ENCODE results near the gene ZNF608. TPM values are rescaled to one million over a fixed set of nuclear protein-coding genes. Genes with fewer than 3 reads are reported as not detected.

Gene ZNF608
- total and polyA plus RNA-seq, 9 of the 15 experiments (the other 6 are each of a cell fraction or from before 2014, with no cell fraction given), result 0.38 to 1.5 (median 1.00) TPM

- DNase-seq (ENCODE audit: extremely low read depth in 1 of 4, low spot score in 3 of 4) (no peak), ATAC-seq (peak; percentile 55), FAIRE-seq (peak; percentile 64)
- no peaks in the 10 kb centered on the region; a peak in 3 of 5 replicates for H3K4me1 ChIP-seq (replicated peaks in 1 of 2; ENCODE audit: control insufficient read depth in 2 of 2, insufficient read depth in 2 of 2, low read length in 2 of 2)
- H3K9me3 ChIP-seq (replicated peaks; ENCODE audit: control insufficient read depth, insufficient read depth, low read depth, low read length), result no peaks in the 10 kb centered on the region
- in situ Hi-C loops (cut with MboI) (no loop called here), intact Hi-C loops (cut with micrococcal nuclease) (no loop called here)
- no peak overlapping the region for H3K9ac ChIP-seq (ENCODE audit: insufficient read depth in 1 of 2, low read depth in 2 of 2, low read length in 2 of 2)
- no peak overlapping the region for H3K4me3 ChIP-seq
- BruUV-seq (replicated peaks), result no TSS peak
- H3K36me3 ChIP-seq (ENCODE audit: control insufficient read depth, insufficient read depth, low read length), result no peaks in the 10 kb centered on the region
- H3K27me3 ChIP-seq (ENCODE audit: control insufficient read depth in 2 of 2, insufficient read depth in 2 of 2, low read length in 2 of 2), result no peaks in the 10 kb centered on the region
- H3K4me2 ChIP-seq (ENCODE audit: insufficient read depth, low read length), result no peak overlapping the region
- H3K9me1 ChIP-seq (ENCODE audit: control insufficient read depth, insufficient read depth, low read length), result no peaks in the 10 kb centered on the region
- CTCF ChIA-PET (ENCODE audit: low intra/inter-chr PET ratio), result no interaction called here
- 35% methylated on average over 10 of the region's 13 CpGs for WGBS (ENCODE audit: insufficient coverage, low coverage, missing lambda C conversion rate)
- no peaks in the 10 kb centered on the region for H4K20me1 ChIP-seq (replicated peaks; ENCODE audit: control insufficient read depth, insufficient read depth, low read length)
- no peak overlapping the region for H3K27ac ChIP-seq (ENCODE audit: extremely low read depth, low read depth, low read length)
- H3K79me2 ChIP-seq (ENCODE audit: control insufficient read depth, insufficient read depth, low read length), result no peaks in the 10 kb centered on the region
- TF ChIP-seq ZFX (CRISPR knock-in tag; IDR thresholded peaks at IDR 0.05) (no peak), ZNF263 (CRISPR knock-in tag; IDR thresholded peaks at IDR 0.05; ENCODE audit: borderline replicate concordance) (peak; percentile 18; the same call in 1 of the 2 replicates)
- H2AFZ ChIP-seq (ENCODE audit: low read depth, low read length), result no peak overlapping the region
- POLR2A ChIA-PET, result interaction anchor here (0.5 to 1.3 kb wide), 3 partner anchors 9 to 59 kb away, joined by 3 to 6 read pairs (median 4); no protein-coding TSS in a partner anchor
Measured at GRCh38 chr5:124706729-124707361, 39.6 kb downstream of the ZNF608 start.

GRCh38 chr5:124706051-124706450 lies 40.4 kb downstream of the ZNF608 start:
- Histone ChIP-seq H3K27ac (ENCODE audit: extremely low read depth, low read depth, low read length) (no peak overlapping the region), H3K9me1 (ENCODE audit: control insufficient read depth, insufficient read depth, low read length) (no peaks in the 10 kb centered on the region), H3K27me3 (ENCODE audit: control insufficient read depth in 2 of 2, insufficient read depth in 2 of 2, low read length in 2 of 2) (no peaks in the 10 kb centered on the region), H3K4me3 (no peak overlapping the region), H3K79me2 (ENCODE audit: control insufficient read depth, insufficient read depth, low read length) (no peaks in the 10 kb centered on the region), H3K9ac (ENCODE audit: insufficient read depth in 1 of 2, low read depth in 2 of 2, low read length in 2 of 2) (no peak overlapping the region), H2AFZ (ENCODE audit: low read depth, low read length) (no peak overlapping the region), H3K9me3 (replicated peaks; ENCODE audit: control insufficient read depth, insufficient read depth, low read depth, low read length) (no peaks in the 10 kb centered on the region), H3K4me2 (ENCODE audit: insufficient read depth, low read length) (no peak overlapping the region), H3K36me3 (ENCODE audit: control insufficient read depth, insufficient read depth, low read length) (no peaks in the 10 kb centered on the region), H3K4me1 (replicated peaks in 1 of 2; ENCODE audit: control insufficient read depth in 2 of 2, insufficient read depth in 2 of 2, low read length in 2 of 2) (no peaks in the 10 kb centered on the region; a peak in 3 of 5 replicates), H4K20me1 (replicated peaks; ENCODE audit: control insufficient read depth, insufficient read depth, low read length) (no peaks in the 10 kb centered on the region)
- in situ Hi-C loops (cut with MboI), result no loop called here
- ATAC-seq (no peak), FAIRE-seq (peak; percentile 11), DNase-seq (ENCODE audit: extremely low read depth in 1 of 4, low spot score in 3 of 4) (no peak)
- ChIA-PET CTCF (ENCODE audit: low intra/inter-chr PET ratio) (no interaction called here), POLR2A (interaction anchor here (1.0 to 1.3 kb wide), 2 partner anchors 8 to 9 kb away, joined by 3 to 6 read pairs; no protein-coding TSS in a partner anchor)
- 38% methylated on average over 4 of the region's 4 CpGs for WGBS (ENCODE audit: insufficient coverage, low coverage, missing lambda C conversion rate)
- intact Hi-C loops (cut with micrococcal nuclease), result no loop called here
- BruUV-seq (replicated peaks), result no TSS peak
- TF ChIP-seq, protein P1, sequence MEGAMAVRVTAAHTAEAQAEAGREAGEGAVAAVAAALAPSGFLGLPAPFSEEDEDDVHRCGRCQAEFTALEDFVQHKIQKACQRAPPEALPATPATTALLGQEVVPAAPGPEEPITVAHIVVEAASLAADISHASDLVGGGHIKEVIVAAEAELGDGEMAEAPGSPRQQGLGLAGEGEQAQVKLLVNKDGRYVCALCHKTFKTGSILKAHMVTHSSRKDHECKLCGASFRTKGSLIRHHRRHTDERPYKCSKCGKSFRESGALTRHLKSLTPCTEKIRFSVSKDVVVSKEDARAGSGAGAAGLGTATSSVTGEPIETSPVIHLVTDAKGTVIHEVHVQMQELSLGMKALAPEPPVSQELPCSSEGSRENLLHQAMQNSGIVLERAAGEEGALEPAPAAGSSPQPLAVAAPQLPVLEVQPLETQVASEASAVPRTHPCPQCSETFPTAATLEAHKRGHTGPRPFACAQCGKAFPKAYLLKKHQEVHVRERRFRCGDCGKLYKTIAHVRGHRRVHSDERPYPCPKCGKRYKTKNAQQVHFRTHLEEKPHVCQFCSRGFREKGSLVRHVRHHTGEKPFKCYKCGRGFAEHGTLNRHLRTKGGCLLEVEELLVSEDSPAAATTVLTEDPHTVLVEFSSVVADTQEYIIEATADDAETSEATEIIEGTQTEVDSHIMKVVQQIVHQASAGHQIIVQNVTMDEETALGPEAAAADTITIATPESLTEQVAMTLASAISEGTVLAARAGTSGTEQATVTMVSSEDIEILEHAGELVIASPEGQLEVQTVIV (CRISPR knock-in tag; IDR thresholded peaks at IDR 0.05; ENCODE audit: borderline replicate concordance), result no peak
- TF ChIP-seq GATAD2B (IDR thresholded peaks at IDR 0.05; ENCODE audit: borderline replicate concordance), result no peak
- TF ChIP-seq ZBTB1 (CRISPR knock-in tag; IDR thresholded peaks at IDR 0.05; ENCODE audit: borderline replicate concordance, low read depth), result no peak
- TF ChIP-seq EWSR1 (IDR thresholded peaks at IDR 0.05; ENCODE audit: borderline replicate concordance, low read depth, partially characterized antibody), result no peak
- TF ChIP-seq NELFE (IDR thresholded peaks at IDR 0.05; ENCODE audit: insufficient read depth, insufficient read length), result no peak
- TF ChIP-seq TFAP4 (CRISPR knock-in tag; IDR thresholded peaks at IDR 0.05; ENCODE audit: borderline replicate concordance), result no peak
- TF ChIP-seq SNIP1 (IDR thresholded peaks at IDR 0.05; ENCODE audit: low read depth), result no peak
- no peak for TF ChIP-seq MYBL2 (IDR thresholded peaks at IDR 0.05; ENCODE audit: low read depth)
- no peak for TF ChIP-seq MYBL2 (CRISPR knock-in tag; IDR thresholded peaks at IDR 0.05; ENCODE audit: borderline replicate concordance)
- no peak for TF ChIP-seq CBFA2T3 (IDR thresholded peaks at IDR 0.05)
- TF ChIP-seq PYGO2 (tag; IDR thresholded peaks at IDR 0.05), result no peak
